H9 (cell line): Measurements from ENCODE around the gene IL1A. TPM values are rescaled to one million over a fixed set of nuclear protein-coding genes. Genes with fewer than 3 reads are reported as not detected.

Experiments used
- DNase-seq: peaks from one replicate; pipeline ENCODE4 v3.0.0-alpha.2; 2017
- H2AFZ ChIP-seq: one replicate; pipeline ENCODE4 v1.6.1; 2013; ENCODE audit warnings: mild to moderate bottlenecking, low read length, control low read depth, moderate library complexity
- H2AK5ac ChIP-seq: 2 replicates; pipeline ENCODE4 v1.6.1; 2013; ENCODE audit warnings: low read length, control low read depth, mixed read lengths; ENCODE audit not compliant: insufficient read length
- H2BK120ac ChIP-seq: one replicate; pipeline ENCODE4 v1.6.1; 2013; ENCODE audit warnings: low read depth, mild to moderate bottlenecking, low read length, control low read depth, inconsistent platforms; ENCODE audit not compliant: poor library complexity, severe bottlenecking
- H2BK12ac ChIP-seq: 2 replicates; pipeline ENCODE4 v1.6.1; 2013; ENCODE audit warnings: low read length, control low read depth, mixed read lengths, low read depth; ENCODE audit not compliant: insufficient read length
- H2BK15ac ChIP-seq: 2 replicates; pipeline ENCODE4 v1.6.1; 2013; ENCODE audit warnings: low read depth, low read length, control low read depth
- H2BK20ac ChIP-seq: one replicate; pipeline ENCODE4 v1.6.1; 2013; ENCODE audit warnings: low read depth, mild to moderate bottlenecking, low read length, control low read depth, inconsistent platforms; ENCODE audit not compliant: poor library complexity, severe bottlenecking
- H2BK5ac ChIP-seq: 2 replicates; pipeline ENCODE4 v1.6.1; 2013; ENCODE audit warnings: low read length, control low read depth, mixed read lengths; ENCODE audit not compliant: insufficient read length
- H3K14ac ChIP-seq: 2 replicates; pipeline ENCODE4 v1.6.1; 2013; ENCODE audit warnings: low read length, control low read depth; ENCODE audit not compliant: insufficient read depth
- H3K18ac ChIP-seq: 2 replicates; pipeline ENCODE4 v1.6.1; 2013; ENCODE audit warnings: low read depth, mild to moderate bottlenecking, mixed read lengths, low read length, control low read depth; ENCODE audit not compliant: insufficient read length
- H3K23ac ChIP-seq: 2 replicates; pipeline ENCODE4 v1.6.1; 2013; ENCODE audit warnings: low read length, control low read depth, mixed read lengths, low read depth; ENCODE audit not compliant: insufficient read length
- H3K23me2 ChIP-seq: 2 replicates; pipeline ENCODE4 v1.6.1; 2013; ENCODE audit warnings: low read depth, mild to moderate bottlenecking, mixed read lengths, low read length, control low read depth; ENCODE audit not compliant: insufficient read length, poor library complexity, severe bottlenecking
- H3K27ac ChIP-seq: 2 replicates; pipeline ENCODE4 v1.5.1; 2013; ENCODE audit warnings: low read length, control low read depth, mixed read lengths, low read depth; ENCODE audit not compliant: insufficient read length
- H3K27me3 ChIP-seq: 2 replicates; pipeline ENCODE4 v1.6.1; 2013; ENCODE audit warnings: low read length, control low read depth, inconsistent platforms; ENCODE audit not compliant: insufficient read depth
- H3K4ac ChIP-seq: 2 replicates; pipeline ENCODE4 v1.6.1; 2013; ENCODE audit warnings: low read depth, mild to moderate bottlenecking, control low read depth, inconsistent platforms, low read length, moderate library complexity
- H3K4me1 ChIP-seq: 2 replicates; pipeline ENCODE4 v1.6.1; 2013; ENCODE audit warnings: low read length, control low read depth, inconsistent platforms; ENCODE audit not compliant: insufficient read depth
- H3K4me2 ChIP-seq: 2 replicates; pipeline ENCODE4 v1.6.1; 2013; ENCODE audit warnings: low read length, control low read depth, mixed read lengths; ENCODE audit not compliant: insufficient read length, insufficient read depth
- H3K56ac ChIP-seq: 2 replicates; pipeline ENCODE4 v1.6.1; 2013; ENCODE audit warnings: low read depth, mild to moderate bottlenecking, mixed read lengths, low read length, control low read depth; ENCODE audit not compliant: insufficient read length
- H3K79me1 ChIP-seq: 2 replicates; pipeline ENCODE4 v1.6.1; 2013; ENCODE audit warnings: low read depth, mild to moderate bottlenecking, moderate library complexity, low read length, control low read depth, inconsistent platforms; ENCODE audit not compliant: insufficient read depth, poor library complexity, severe bottlenecking
- H3K79me2 ChIP-seq: 2 replicates; pipeline ENCODE4 v1.6.1; 2013; ENCODE audit warnings: low read length, control low read depth, inconsistent platforms; ENCODE audit not compliant: insufficient read depth
- H3K9ac ChIP-seq: 2 replicates; pipeline ENCODE4 v1.6.1; 2013; ENCODE audit warnings: low read length, control low read depth, mixed read lengths; ENCODE audit not compliant: insufficient read length; ENCODE audit errors: extremely low read depth
- H3K9me3 ChIP-seq: one replicate; pipeline ENCODE4 v1.6.1; 2013; ENCODE audit warnings: low read depth, low read length, inconsistent platforms; ENCODE audit not compliant: control insufficient read depth
- H3T11ph ChIP-seq: one replicate; pipeline ENCODE4 v1.6.1; 2013; ENCODE audit warnings: mild to moderate bottlenecking, low read length, control low read depth, inconsistent platforms
- H4K20me1 ChIP-seq: one replicate; pipeline ENCODE4 v1.6.1; 2013; ENCODE audit not compliant: control insufficient read depth, insufficient read length, insufficient read depth
- H4K5ac ChIP-seq: 2 replicates; pipeline ENCODE4 v1.6.1; 2013; ENCODE audit warnings: low read depth, mild to moderate bottlenecking, mixed read lengths, low read length, control low read depth; ENCODE audit not compliant: insufficient read length
- H4K8ac ChIP-seq: replicated peaks from 2 replicates; pipeline ENCODE4 v1.6.1; 2013; ENCODE audit warnings: low read length, control low read depth, mixed read lengths, low read depth; ENCODE audit not compliant: insufficient read length
- H4K91ac ChIP-seq: 2 replicates; pipeline ENCODE4 v1.6.1; 2013; ENCODE audit warnings: low read depth, mild to moderate bottlenecking, moderate library complexity, mixed read lengths, low read length, control low read depth; ENCODE audit not compliant: insufficient read length
- H3K27ac Mint-ChIP-seq, 3 experiments: 2 replicates in 2 of 3; 3 replicates in 1 of 3; pipeline ENCODE4 v1.8.0; 2020 to 2021; ENCODE audit warnings: mixed read lengths in 3 of 3, mild to moderate bottlenecking in 1 of 3, moderate library complexity in 1 of 3
- H3K27me3 Mint-ChIP-seq: 2 replicates; pipeline ENCODE4 v1.8.0; 2021; ENCODE audit warnings: low read depth, mild to moderate bottlenecking, moderate library complexity, mixed read lengths
- H3K36me3 Mint-ChIP-seq, 3 experiments: 2 replicates in 2 of 3; 3 replicates in 1 of 3; pipeline ENCODE4 v1.8.0; 2020 to 2021; ENCODE audit warnings: low read depth in 3 of 3, mixed read lengths in 3 of 3; ENCODE audit not compliant: insufficient read depth in 1 of 3
- H3K4me1 Mint-ChIP-seq, 2 experiments: 2 replicates each; pipeline ENCODE4 v1.8.0; 2020; ENCODE audit warnings: mixed read lengths in 2 of 2
- H3K4me3 Mint-ChIP-seq, 2 experiments: 2 replicates in 1 of 2; 3 replicates in 1 of 2; pipeline ENCODE4 v1.8.0; 2020 to 2021; ENCODE audit warnings: mild to moderate bottlenecking in 2 of 2, mixed read lengths in 2 of 2, moderate library complexity in 1 of 2
- H3K9me3 Mint-ChIP-seq, 2 experiments: 2 replicates in 1 of 2; 3 replicates in 1 of 2; pipeline ENCODE4 v1.8.0; 2020; ENCODE audit warnings: mild to moderate bottlenecking in 2 of 2, mixed read lengths in 2 of 2, moderate library complexity in 1 of 2
- total RNA-seq: library from RNA; stranded (reverse); gene quantifications from 2 replicates; pipeline ENCODE4 v1.2.1, GENCODE V29; 2021
- TF ChIP-seq, protein P1 (sequence below): fragments of 200-600 bp; sonication (generic); conservative IDR thresholded peaks from 3 replicates; pipeline ENCODE4 v1.8.0; 2021; ENCODE audit warnings: antibody characterized with exemption, mild to moderate bottlenecking

The IL1A gene
- total RNA-seq, 1 experiment from 2014 or later: 0.35 TPM

- Histone ChIP-seq H3K4me1 (peaks cover 7% of the 10 kb centered on the region; the same call in 1 of the 2 replicates), H2BK20ac (no peak overlapping the region), H3K9ac (no peak overlapping the region), H3K27me3 (no peaks in the 10 kb centered on the region), H3T11ph (no peak overlapping the region), H4K20me1 (no peaks in the 10 kb centered on the region), H3K23ac (no peak overlapping the region), H2BK120ac (no peak overlapping the region), H3K18ac (no peak overlapping the region), H2AK5ac (no peak overlapping the region), H3K9me3 (no peaks in the 10 kb centered on the region), H3K56ac (no peak overlapping the region), H4K5ac (no peak overlapping the region), H4K8ac (no peak overlapping the region), H3K4ac (no peak overlapping the region), H2BK15ac (no peak overlapping the region), H3K79me2 (no peaks in the 10 kb centered on the region), H3K79me1 (no peaks in the 10 kb centered on the region), H3K4me2 (no peak overlapping the region), H2BK12ac (no peak overlapping the region), H3K14ac (no peak overlapping the region), H3K27ac (no peak overlapping the region), H3K23me2 (no peaks in the 10 kb centered on the region), H4K91ac (no peak overlapping the region), H2AFZ (no peak overlapping the region), H2BK5ac (no peak overlapping the region)
- peaks cover 0 to 3% of the 10 kb centered on the region in 2 experiments; a peak in 1 of 5 replicates for H3K9me3 Mint-ChIP-seq
- no peak overlapping the region; a peak in 2 of 7 replicates for H3K27ac Mint-ChIP-seq
- no peaks in the 10 kb centered on the region for H3K27me3 Mint-ChIP-seq
- no peak overlapping the region for H3K4me3 Mint-ChIP-seq
- H3K36me3 Mint-ChIP-seq: peaks cover 0 to 8% (median 0%) of the 10 kb centered on the region in 3 experiments; a peak in 4 of 7 replicates
- no peak for DNase-seq
- TF ChIP-seq, protein P1, sequence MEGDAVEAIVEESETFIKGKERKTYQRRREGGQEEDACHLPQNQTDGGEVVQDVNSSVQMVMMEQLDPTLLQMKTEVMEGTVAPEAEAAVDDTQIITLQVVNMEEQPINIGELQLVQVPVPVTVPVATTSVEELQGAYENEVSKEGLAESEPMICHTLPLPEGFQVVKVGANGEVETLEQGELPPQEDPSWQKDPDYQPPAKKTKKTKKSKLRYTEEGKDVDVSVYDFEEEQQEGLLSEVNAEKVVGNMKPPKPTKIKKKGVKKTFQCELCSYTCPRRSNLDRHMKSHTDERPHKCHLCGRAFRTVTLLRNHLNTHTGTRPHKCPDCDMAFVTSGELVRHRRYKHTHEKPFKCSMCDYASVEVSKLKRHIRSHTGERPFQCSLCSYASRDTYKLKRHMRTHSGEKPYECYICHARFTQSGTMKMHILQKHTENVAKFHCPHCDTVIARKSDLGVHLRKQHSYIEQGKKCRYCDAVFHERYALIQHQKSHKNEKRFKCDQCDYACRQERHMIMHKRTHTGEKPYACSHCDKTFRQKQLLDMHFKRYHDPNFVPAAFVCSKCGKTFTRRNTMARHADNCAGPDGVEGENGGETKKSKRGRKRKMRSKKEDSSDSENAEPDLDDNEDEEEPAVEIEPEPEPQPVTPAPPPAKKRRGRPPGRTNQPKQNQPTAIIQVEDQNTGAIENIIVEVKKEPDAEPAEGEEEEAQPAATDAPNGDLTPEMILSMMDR: no peak
- peaks cover 36 to 38% of the 10 kb centered on the region in 2 experiments for H3K4me1 Mint-ChIP-seq
Observed at GRCh38 chr2:112809112-112809511, 24.8 kb upstream of the IL1A start.
